AG04449 (cell line): ENCODE data around the gene CACNA1B.

Source experiments
- CTCF ChIA-PET: fragments of 350-600 bp; formaldehyde crosslinking; extraction: SDS; loops from one replicate; lab custom pipeline; 2021; ENCODE audit warnings: antibody characterized with exemption; lab: Yijun Ruan, JAX
- POLR2A ChIA-PET: fragments of 400-600, 350-600 bp; formaldehyde crosslinking; extraction: SDS; loops from one replicate; lab custom pipeline; 2020; ENCODE audit warnings: antibody characterized with exemption, inconsistent platforms; lab: Yijun Ruan, JAX
- DNase-seq: peaks from one replicate; pipeline ENCODE4 v3.0.0-alpha.2; 2010; ENCODE audit warnings: low read depth, low spot score
- H3K4me3 ChIP-seq: 2 replicates; pipeline ENCODE4 v1.5.1; 2011; ENCODE audit warnings: low read depth, mild to moderate bottlenecking, control low read depth, low read length
- CTCF ChIP-seq: IDR thresholded peaks from one replicate; pipeline ENCODE4 v1.5.1; 2011; ENCODE audit warnings: mild to moderate bottlenecking, moderate library complexity, low read length, control low read depth, inconsistent platforms; ENCODE audit not compliant: insufficient read depth; ENCODE audit errors: missing control alignments

CACNA1B gene

GRCh38 chr9:138044485-138045383 lies 167.2 kb downstream of the CACNA1B start:
- no peak for DNase-seq

GRCh38 chr9:138045541-138046490 lies 168.2 kb downstream of the CACNA1B start:
- CTCF ChIA-PET: no interaction called here
- TF ChIP-seq CTCF: no peak
- no peak for DNase-seq
- H3K4me3 ChIP-seq: no peak overlapping the region
- POLR2A ChIA-PET: no interaction called here

More at GRCh38 chr9:138044485-138045383, 167.2 kb downstream of the CACNA1B start:
- ChIA-PET POLR2A (no interaction called here), CTCF (no interaction called here)
- no peak overlapping the region for H3K4me3 ChIP-seq
- no peak for TF ChIP-seq CTCF

- no peak for TF ChIP-seq CTCF
- CTCF ChIA-PET: no interaction called here
- no peak overlapping the region for H3K4me3 ChIP-seq
These were observed 169.2 kb downstream of the CACNA1B start for GRCh38 chr9:138046641-138047301.

GRCh38 chr9:138047469-138048040 lies 170.0 kb downstream of the CACNA1B start:
- no peak for TF ChIP-seq CTCF
- no peak overlapping the region for H3K4me3 ChIP-seq
- ChIA-PET POLR2A (no interaction called here), CTCF (no interaction called here)
- no peak for DNase-seq

More at GRCh38 chr9:138046641-138047301, 169.2 kb downstream of the CACNA1B start:
- POLR2A ChIA-PET: no interaction called here
- no peak for DNase-seq

- DNase-seq: no peak
- CTCF ChIA-PET: no interaction called here
- POLR2A ChIA-PET: no interaction called here
- no peak for TF ChIP-seq CTCF
- H3K4me3 ChIP-seq: no peak overlapping the region
These were observed 170.6 kb downstream of the CACNA1B start for GRCh38 chr9:138048184-138048583.
